ENCODE results near the gene ZBTB7B. TPM values are rescaled to one million over a fixed set of nuclear protein-coding genes. Genes with fewer than 3 reads are reported as not detected.

The ZBTB7B gene
- total RNA-seq, 4 donors from 2014 or later, result 23.5 to 74.0 (median 30.8) TPM

DNA sequence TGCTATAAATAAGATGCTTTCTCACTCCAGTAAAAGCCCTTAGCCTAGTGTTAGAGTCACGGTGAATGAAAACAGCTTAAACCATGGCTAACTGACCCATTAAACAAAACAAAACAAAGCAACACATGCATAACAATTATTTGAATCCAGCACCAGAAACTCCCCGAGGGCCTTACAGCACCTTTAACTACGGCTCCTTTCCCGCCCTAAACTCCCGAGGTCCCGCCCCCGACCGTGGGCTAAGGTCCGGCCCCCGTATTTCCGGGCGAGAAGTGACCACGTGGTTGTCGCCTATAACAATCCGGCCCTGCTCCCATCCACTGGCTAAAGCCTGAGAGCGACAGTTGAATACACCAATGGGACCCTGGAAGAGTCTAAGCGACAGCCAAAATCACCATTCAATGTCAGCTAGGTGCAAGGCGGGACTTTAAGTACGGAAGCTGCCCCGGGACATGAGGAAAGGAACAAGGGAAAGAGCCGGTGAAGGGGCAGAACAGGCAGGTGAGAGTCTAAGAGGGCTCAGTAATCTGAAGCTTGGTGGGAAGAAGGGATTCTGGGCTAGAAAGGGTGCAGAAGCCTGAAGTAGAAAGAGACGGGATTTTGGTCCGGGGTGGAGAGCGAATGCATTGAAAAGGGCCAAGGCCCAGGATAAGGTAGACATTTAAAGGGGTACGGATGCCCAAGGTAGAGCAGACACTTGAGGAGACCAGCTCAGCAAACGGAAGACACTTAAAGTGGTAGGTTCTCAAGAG lies 19.5 kb upstream of the ZBTB7B start, which contains the start of gene FLAD1:
TSS of gene FLAD1 (plus strand) at position 448 of the 752 bp plus-strand sequence. CDS start 351 bp downstream, outside the sequence.
- TF ChIP-seq, protein P1, sequence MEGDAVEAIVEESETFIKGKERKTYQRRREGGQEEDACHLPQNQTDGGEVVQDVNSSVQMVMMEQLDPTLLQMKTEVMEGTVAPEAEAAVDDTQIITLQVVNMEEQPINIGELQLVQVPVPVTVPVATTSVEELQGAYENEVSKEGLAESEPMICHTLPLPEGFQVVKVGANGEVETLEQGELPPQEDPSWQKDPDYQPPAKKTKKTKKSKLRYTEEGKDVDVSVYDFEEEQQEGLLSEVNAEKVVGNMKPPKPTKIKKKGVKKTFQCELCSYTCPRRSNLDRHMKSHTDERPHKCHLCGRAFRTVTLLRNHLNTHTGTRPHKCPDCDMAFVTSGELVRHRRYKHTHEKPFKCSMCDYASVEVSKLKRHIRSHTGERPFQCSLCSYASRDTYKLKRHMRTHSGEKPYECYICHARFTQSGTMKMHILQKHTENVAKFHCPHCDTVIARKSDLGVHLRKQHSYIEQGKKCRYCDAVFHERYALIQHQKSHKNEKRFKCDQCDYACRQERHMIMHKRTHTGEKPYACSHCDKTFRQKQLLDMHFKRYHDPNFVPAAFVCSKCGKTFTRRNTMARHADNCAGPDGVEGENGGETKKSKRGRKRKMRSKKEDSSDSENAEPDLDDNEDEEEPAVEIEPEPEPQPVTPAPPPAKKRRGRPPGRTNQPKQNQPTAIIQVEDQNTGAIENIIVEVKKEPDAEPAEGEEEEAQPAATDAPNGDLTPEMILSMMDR (IDR thresholded peaks at IDR 0.05; ENCODE audit: low read depth), result no peak

DNA sequence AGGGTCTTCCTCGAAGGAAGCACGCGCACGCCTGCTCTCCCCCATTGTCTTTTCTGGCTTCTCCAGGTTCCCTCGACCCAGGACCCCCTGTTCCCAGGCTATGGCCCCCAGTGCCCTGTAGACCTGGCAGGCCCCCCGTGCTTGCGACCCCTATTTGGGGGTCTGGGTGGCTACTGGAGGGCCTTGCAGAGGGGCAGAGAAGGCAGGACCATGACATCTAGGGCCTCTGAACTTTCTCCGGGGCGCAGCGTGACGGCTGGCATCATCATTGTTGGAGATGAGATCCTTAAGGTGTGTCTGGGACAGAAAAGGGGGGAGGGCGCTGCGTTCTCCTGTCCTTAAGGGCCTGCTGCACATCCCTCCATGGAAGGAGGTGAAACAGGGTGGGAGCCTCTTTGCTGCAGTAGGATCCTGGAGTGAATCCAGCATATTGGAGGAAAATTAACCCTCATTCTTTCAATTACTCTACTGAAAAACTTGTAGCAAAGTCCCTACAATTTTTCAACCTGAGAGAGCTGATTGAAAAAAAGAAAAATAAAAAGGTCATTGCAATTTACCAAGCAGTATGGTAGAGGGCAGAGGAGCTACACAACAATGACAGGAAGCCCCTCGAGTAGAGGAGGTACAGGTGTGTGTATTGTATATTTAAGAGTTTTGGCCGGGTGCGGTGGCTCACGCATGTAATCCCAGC lies 18.7 kb upstream of the ZBTB7B start:
- TF ChIP-seq, protein P1 (IDR thresholded peaks at IDR 0.05; ENCODE audit: low read depth), result no peak

DNA sequence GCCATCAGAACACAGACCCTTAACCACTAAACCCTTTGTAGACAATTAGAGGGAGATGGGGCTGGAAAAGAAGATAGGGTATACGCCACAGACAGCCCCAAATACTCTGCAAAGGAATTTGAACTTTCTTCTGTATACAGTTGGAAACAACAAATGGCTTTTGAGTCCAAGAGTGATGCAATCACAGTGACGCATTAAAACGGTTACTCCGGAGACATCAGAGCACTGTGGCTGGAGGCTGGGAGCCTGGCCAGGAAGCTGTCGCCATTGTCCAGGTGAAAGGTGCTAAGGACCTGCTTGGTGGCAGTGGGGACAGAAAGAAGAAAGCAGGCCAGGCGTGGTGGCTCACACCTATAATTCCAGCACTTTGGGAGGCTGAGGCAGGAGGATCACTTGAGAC lies 15.3 kb upstream of the ZBTB7B start:
- TF ChIP-seq, protein P1 (IDR thresholded peaks at IDR 0.05; ENCODE audit: low read depth), result no peak

DNA sequence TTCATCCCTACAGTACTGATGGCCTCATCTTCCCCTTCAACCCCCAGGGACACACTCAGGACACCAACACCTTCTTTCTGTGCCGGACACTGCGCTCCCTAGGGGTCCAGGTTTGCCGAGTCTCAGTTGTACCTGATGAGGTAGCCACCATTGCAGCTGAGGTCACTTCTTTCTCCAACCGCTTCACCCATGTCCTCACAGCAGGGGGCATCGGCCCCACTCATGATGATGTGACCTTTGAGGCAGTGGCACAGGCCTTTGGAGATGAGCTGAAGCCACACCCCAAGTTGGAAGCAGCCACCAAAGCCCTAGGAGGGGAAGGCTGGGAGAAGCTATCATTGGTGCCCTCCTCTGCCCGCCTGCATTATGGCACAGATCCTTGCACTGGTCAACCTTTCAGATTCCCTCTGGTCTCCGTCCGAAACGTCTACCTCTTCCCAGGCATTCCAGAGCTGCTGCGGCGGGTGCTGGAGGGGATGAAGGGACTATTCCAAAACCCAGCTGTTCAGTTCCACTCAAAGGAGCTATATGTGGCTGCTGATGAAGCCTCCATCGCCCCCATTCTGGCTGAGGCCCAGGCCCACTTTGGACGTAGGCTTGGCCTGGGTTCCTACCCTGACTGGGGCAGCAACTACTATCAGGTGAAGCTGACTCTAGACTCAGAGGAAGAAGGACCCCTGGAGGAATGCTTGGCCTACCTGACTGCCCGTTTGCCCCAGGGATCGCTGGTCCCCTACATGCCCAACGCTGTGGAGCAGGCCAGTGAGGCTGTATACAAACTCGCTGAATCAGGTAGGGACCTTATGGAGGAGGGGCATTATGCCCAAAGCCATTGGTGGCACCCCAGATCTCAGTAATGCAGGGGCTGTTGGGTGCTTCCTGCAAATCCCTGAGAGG lies 14.3 kb upstream of the ZBTB7B start:
- TF ChIP-seq, protein P1 (IDR thresholded peaks at IDR 0.05; ENCODE audit: low read depth), result no peak

DNA sequence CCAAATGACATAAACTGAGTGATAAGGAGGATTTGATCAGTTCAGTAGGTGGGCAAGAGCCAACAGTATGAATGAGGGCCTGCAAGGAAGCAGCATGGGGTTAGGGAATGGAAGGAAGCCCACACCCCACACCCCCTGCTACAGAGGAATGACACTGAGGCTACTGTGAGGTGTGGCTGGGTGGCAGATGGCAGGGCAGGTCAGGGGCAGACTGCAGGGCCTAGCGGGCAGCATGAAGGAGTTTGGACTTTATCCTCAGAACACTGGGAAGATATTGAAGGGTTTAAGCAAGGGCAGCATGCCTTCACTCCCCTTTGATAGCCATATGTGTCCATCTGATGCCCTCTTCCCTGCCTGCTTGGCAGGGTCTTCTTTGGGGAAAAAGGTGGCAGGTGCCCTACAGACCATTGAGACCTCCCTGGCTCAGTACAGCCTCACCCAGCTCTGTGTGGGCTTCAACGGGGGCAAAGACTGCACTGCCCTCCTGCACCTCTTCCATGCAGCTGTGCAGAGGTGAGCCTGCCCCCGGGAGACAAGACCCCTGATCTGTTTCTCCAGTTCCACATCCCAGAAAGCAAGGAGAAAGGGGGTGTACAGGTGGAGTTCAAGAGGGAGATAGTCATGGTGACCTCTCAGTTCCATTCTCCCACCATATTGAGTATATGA lies 13.3 kb upstream of the ZBTB7B start:
- TF ChIP-seq, protein P1 (IDR thresholded peaks at IDR 0.05; ENCODE audit: low read depth), result no peak

DNA sequence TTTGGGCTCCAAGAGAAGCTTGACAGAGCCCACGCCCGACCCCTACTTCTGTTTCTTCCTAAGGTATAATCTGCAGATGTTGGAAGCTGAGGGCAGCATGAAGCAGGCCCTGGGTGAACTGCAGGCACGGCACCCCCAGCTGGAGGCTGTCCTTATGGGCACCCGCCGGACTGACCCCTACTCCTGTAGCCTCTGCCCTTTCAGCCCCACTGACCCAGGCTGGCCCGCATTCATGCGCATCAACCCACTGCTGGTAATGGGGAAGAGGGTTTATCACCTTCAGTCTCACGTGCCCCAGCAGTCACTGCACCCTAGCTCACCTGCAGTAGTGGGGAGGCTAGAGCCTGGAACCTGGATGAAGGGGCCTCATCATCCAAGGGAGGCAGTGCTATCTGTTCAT lies 12.3 kb upstream of the ZBTB7B start:
- TF ChIP-seq, protein P1 (IDR thresholded peaks at IDR 0.05; ENCODE audit: low read depth), result no peak
